Measurements from ENCODE around the gene MT1A. TPM values are rescaled to one million over a fixed set of nuclear protein-coding genes. Genes with fewer than 3 reads are reported as not detected.

MT1A gene
- total and polyA plus RNA-seq, 2 donors (not counting 3 experiments of a cell fraction or from before 2014, with no cell fraction given), result 6.5 to 8.4 TPM

- peaks cover 19 to 23% of the 10 kb centered on the region in 2 experiments for H3K27me3 ChIP-seq (ENCODE audit: control insufficient read depth in 2 of 2, insufficient read depth in 2 of 2, low read length in 2 of 2)
- TF ChIP-seq EZH2 (IDR thresholded peaks at IDR 0.05; ENCODE audit: borderline replicate concordance, low read depth, low read length, severe bottlenecking), result no peak
- TF ChIP-seq MYC (IDR thresholded peaks at IDR 0.05; ENCODE audit: low read depth, low read length), result no peak
- TF ChIP-seq POLR2AphosphoS5 (IDR thresholded peaks at IDR 0.05; ENCODE audit: insufficient read depth, low read depth, low read length), result no peak
- no peak for TF ChIP-seq FOS (IDR thresholded peaks at IDR 0.05; ENCODE audit: borderline replicate concordance, insufficient read depth, low read length)
- no peak for TF ChIP-seq POLR2A (IDR thresholded peaks at IDR 0.05; ENCODE audit: low read depth, low read length)
- TF ChIP-seq CTCF (IDR thresholded peaks at IDR 0.05; ENCODE audit: extremely low read depth in 1 of 2, insufficient read depth in 1 of 2, low read depth in 1 of 2, low read length in 2 of 2), result no peak
- no peak for TF ChIP-seq MAX (IDR thresholded peaks at IDR 0.05; ENCODE audit: insufficient read depth, insufficient read length)
- no peak for TF ChIP-seq GATA2 (IDR thresholded peaks at IDR 0.05; ENCODE audit: insufficient read depth, insufficient read length, low read depth, low read length)
- TF ChIP-seq JUN (IDR thresholded peaks at IDR 0.05; ENCODE audit: borderline replicate concordance, insufficient read depth, insufficient read length, low read depth), result no peak
- no peaks in the 10 kb centered on the region for H3K36me3 ChIP-seq (ENCODE audit: control insufficient read depth in 2 of 2, extremely low read depth in 1 of 2, insufficient read depth in 2 of 2, low read length in 2 of 2)
- H3K9me3 ChIP-seq (replicated peaks; ENCODE audit: control insufficient read depth, insufficient read depth, low read length), result no peaks in the 10 kb centered on the region
- H3K27ac ChIP-seq (ENCODE audit: insufficient read depth, low read depth, low read length), result no peak overlapping the region
- dilution Hi-C loops (cut with MboI; ENCODE audit: extremely low pct_ligation_motif_present, low sequenced_read_pairs), result no loop called here
- no peak overlapping the region for H3K4me3 ChIP-seq (replicated peaks in 1 of 3; ENCODE audit: insufficient read depth in 1 of 3, low read depth in 1 of 3, low read length in 3 of 3)
- H3K9ac ChIP-seq (replicated peaks; ENCODE audit: extremely low read depth, insufficient read depth, low read length), result no peak overlapping the region
- no peak overlapping the region for H2AFZ ChIP-seq (ENCODE audit: low read depth, low read length)
- FAIRE-seq (no peak), DNase-seq (ENCODE audit: low read depth, low spot score) (no peak)
- H3K4me2 ChIP-seq (ENCODE audit: insufficient read depth, low read length), result no peak overlapping the region
- H4K20me1 ChIP-seq (replicated peaks; ENCODE audit: control insufficient read depth, extremely low read depth, insufficient read depth, low read length), result no peaks in the 10 kb centered on the region
- intact Hi-C loops (cut with micrococcal nuclease), result no loop called here
- H3K9me1 ChIP-seq (replicated peaks; ENCODE audit: control insufficient read depth, extremely low read depth, insufficient read depth, low read length), result no peaks in the 10 kb centered on the region
- H3K4me1 ChIP-seq (ENCODE audit: control insufficient read depth, extremely low read depth, insufficient read depth, low read length), result peaks cover 23% of the 10 kb centered on the region
- BruUV-seq (replicated peaks), result no TSS peak
- ChIA-PET POLR2A (no interaction called here), CTCF (interaction anchor here (1.2 to 2.5 kb wide), 3 partner anchors 24 to 31 kb away, joined by 3 to 14 read pairs (median 6); no protein-coding TSS in a partner anchor)
- peaks cover 3% of the 10 kb centered on the region for H3K79me2 ChIP-seq (ENCODE audit: control insufficient read depth, insufficient read depth, low read length)
These were observed 7.3 kb upstream of the MT1A start for GRCh38 chr16:56631197-56631596.
